HG02642 (cell line): Measurements from ENCODE around the gene ZNF165.
A peak's percentile ranks its signal among the peaks of the same experiment; 100 is the strongest.
"Not testable (repeated sequence)": the region's sequence is repeated elsewhere in the genome, so short reads cannot be mapped to it uniquely, and the experiment has no call there.

Source experiments
- ATAC-seq: cut with Tn5 transposase; IDR thresholded peaks from one replicate; pipeline ENCODE4 v1.9.1; 2021; ENCODE audit warnings: mild to moderate bottlenecking; ENCODE audit not compliant: unreplicated experiment, poor library complexity

ZNF165 gene

GRCh38 chr6:28080381-28080630 lies at the start of gene ZNF165:
Gene ZNF165 (plus strand): TSS chr6:28080568. CDS start chr6:28085481, 4,913 bp downstream.
- peak; percentile 19 for ATAC-seq

- ATAC-seq = no peak
Observed at GRCh38 chr6:28053584-28053983, 26.8 kb upstream of the ZNF165 start.

DNA sequence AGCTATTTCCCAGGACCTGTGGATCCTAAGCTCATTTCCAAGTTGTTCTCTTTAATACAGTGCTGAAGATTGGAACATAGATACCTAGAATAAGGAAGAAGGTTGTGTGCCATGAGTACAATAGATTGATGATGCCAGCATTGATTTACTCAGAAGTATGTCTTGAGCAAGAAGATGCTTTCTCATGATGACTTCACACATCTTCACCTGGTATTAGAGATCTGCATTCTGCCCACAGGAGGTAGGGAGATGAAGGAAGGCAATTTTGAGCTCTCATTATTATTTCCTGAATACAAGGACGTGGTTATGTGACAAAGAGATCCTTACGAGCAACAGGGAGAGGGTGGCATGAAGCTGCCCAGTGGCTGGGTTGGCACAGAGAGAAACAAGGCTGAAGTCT lies 20.0 kb upstream of the ZNF165 start:
- ATAC-seq = no peak

DNA sequence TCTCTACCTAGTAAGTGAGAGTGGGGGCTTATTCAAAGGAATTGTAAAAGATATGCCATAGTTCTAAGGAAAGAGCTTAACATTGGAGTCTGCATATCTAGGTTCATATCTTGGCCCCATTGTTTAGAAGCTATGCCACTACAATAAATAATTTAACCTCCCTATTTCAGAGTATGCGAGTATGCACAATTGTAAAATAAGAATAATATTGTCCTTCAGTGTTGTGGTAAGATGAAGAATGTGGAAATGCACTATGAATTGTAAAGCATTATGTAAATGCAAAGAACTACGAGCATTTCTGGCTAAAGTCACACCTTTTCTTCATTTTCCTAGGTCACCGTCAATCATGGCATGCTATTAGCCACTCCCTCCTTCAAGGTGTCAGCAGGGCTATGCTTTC lies 16.1 kb upstream of the ZNF165 start:
- no peak for ATAC-seq

DNA sequence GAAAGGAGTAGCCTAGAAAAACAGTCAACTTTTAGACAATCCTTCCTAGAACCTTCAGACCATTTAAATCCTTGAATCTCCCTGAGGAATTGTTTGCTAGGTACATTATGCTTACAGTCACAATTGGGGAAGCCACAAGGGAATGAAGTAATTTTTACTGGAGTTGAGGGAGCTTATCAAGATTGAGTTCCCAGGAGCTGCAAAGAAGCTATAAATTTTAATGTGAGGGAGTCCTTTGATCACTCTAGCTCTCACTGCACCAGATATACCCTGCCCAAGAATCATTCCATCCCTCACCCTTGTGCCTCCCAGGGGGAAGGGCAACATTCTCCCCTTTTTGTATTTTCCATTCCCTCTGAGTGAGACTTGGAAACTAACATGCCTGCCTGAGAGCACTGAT lies 12.3 kb upstream of the ZNF165 start:
- ATAC-seq = no peak

DNA sequence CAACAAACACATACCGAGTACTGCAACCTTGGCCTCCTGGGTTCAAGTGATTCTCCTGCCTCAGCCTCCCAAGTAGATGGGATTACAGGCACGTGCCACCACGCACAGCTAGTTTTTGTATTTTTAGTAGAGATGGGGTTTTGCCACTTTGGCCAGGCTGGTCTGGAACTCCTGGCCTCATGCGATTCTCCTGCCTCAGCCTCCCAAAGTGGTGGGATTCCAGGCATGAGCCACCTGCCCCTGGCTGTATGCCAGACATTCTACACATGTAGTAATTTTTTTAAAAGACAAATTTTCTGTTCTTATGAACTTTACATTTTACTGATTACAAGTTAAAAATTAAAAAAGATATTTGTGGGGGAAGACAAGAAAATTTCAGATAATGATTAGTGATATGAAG lies 9.4 kb upstream of the ZNF165 start:
- ATAC-seq = not testable (repeated sequence)

DNA sequence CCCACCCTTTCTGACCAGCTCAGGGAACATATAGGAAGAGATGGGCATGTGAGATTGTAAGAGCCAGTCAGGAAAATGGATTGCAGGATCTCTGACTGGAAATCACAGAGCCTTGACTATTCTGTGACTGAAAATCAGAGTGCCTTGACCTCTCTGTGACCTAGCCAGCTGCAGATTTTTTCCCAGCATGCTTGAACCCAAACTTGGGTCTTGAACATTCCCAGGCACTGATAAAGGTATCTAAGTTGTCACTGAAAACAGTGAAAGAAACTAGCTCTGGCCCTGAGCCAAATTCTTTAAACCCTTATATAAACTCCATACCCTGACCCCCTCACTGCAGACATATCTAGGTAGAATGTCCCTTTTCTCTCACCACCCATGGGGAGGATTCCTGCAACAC lies 2.3 kb upstream of the ZNF165 start:
- no peak for ATAC-seq

DNA sequence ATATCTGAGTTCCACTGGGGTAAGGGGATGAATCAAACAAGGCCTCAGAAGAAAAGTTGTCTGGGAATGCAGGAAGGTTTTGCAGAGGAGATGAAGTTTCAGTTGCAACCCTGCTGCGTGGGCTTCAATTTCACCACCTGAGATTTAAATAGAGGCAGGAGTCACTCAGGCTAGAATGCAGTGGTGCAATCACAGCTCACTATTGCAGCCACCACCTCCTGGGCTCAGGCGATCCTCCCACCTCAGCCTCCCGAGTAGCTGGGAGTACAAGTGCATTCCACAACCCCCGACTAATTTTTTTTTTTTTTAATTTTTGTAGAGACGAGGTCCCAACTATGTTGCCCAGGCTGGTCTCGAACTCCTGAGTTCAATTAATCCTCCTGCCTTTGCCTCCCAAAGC lies 1.5 kb upstream of the ZNF165 start:
- no peak for ATAC-seq

DNA sequence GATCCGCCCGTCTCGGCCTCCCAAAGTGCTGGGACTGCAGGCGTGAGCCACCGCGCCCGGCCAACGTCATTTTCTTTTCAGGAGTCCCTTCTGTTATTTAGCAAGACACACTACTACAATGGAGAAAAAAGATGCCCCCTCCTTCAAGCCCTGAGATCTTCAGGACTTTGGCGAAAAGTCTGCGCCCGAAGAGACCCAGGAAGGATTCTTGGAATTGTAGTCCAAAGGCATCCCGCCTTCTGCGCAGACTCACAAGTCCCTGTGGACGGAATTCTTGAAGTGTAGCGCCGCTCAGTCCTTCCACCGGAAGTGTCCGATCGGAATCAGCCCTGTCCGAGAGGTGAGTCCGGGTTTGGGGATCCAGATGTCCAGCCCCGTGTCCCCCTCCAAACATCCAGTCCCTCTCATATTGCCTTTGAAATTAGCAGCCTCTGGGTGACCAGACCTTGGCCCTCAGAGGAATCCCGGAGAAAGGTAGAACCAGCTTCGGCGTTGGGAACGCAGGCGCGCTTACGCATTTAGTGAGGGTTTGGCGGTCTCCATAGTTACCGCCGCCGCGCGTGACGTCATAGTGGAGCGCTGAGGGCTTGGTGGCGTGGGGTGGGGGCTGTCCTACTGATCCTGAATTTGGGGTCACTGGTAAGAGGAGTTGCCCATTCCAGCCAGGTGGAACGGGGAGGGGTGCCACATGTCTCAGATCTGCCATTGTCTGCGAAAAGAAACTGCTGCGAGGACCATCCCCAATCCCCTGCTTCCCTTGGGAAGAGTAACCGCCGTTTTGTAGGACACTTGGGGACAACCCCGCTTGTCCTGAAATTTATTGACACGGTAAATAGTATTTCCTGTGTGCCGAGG lies 490 bp downstream of the ZNF165 start:
- peak; percentile 81 for ATAC-seq

GRCh38 chr6:28081486-28081751 lies 1.1 kb downstream of the ZNF165 start:
- ATAC-seq = peak; percentile 50

- no peak for ATAC-seq
Observed at GRCh38 chr6:28082939-28083338, 2.6 kb downstream of the ZNF165 start.

GRCh38 chr6:28089054-28089453 lies 8.7 kb downstream of the ZNF165 start:
- no peak for ATAC-seq

DNA sequence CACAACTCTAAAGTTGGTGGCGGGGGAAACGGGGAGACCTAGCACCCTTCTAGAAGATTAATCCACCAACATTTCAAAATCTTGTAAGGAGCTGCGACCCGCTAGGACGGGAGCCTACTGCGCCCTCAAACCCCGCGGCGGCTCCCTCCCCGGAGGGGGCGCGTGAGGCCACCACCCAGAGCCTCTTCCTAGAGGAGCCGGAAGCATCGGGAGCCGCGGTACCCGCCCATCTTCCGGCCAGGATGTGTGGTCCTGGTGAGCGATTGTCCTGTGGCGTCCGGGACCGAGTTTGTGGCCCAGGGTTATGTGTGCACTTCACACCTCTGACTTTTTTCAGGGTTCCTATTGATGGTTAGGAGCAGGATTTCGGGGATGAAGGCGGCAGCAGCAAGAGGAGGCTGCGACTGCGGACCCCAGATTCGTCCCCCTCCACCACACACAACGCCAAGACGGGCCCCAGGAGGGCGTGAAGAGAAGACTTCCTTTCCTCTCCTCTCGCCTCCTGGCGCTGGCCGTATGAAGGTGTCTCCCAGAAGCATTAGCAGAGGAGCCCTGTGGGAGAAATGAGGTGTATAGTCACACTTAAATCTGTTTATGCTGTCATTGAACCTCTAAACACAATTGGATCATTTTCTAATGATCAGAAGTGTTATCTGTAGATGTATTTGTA lies 10.7 kb downstream of the ZNF165 start:
- ATAC-seq = no peak

DNA sequence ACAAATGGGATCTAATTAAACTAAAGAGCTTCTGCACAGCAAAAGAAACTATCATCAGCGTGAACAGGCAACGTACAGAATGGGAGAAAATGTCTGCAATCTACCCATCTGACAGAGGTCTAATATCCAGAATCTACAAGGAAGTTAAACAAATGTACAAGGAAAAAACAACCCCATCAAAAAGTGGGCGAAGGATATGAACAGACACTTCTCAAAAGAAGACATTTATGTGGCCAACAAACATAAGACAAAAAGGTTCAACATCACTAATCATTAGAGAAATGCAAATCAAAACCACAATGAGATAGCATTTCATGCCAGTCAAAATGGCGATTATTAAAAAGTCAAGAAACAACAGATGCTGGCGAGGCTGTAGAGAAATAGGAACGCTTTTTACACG lies 21.9 kb downstream of the ZNF165 start:
- not testable (repeated sequence) for ATAC-seq

- ATAC-seq = not testable (repeated sequence)
Observed at GRCh38 chr6:28102699-28103098, 22.3 kb downstream of the ZNF165 start.

DNA sequence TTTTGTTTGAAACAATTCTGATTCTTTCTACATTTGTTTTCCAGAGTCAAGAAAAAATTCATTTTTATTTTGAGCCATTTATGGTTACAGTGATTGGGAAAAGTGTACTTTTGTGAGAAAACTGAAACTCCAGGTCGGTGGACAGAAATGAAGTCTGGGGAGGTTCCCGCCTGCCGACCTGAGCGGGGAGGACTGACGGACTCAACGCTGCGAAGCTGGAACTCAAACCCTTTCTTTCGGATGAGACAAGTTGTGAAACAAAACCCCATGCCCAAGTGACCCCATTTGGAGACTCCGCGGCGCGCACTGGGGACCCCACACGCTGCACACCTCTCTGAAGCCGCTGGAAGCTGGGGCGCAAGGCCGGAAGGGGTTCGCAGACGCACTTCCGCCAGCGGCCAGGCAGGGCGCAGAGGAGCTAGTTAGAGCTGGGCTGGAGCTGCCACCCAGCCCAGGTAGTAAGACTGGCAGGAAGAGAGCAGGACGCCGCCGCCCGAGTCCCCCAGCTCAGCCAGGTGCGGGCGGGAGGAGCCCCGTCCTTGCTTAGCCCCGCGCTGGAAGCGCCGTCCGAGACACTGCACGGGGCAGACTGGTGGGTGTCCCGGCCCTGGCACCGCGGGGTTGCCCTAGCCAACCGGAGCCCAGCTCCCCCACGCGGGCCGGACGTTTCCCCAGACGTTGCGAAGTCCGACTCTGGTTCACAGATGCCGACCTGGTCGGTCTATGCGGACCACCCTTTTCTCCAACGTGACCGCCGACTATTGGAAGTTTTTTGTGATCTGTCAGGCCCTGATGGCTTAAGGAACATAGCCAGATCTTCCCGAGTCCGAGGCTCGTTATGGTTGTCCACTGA lies 24.2 kb downstream of the ZNF165 start:
- ATAC-seq = peak; percentile 99

DNA sequence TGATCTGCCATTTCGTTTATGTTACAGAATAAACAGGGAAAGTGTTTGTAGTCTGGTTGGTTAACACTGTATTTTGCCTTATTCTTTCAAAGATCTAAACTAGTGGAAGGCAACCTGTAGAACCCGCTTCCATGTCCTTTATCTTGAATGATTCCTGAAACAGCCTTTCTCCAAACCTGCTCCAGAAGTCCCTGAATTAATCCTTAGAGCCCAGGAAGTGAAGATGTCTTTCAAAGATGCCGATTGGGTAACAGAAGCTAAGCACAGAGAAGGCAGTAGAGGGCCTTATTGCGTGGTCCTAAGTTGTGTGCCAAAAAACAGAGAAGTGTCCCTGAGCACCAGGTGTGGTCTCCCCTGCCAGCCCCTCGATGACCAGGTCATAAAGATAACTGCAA lies 24.9 kb downstream of the ZNF165 start:
- peak; percentile 26 for ATAC-seq

GRCh38 chr6:28107506-28107905 lies 27.1 kb downstream of the ZNF165 start:
- no peak for ATAC-seq

DNA sequence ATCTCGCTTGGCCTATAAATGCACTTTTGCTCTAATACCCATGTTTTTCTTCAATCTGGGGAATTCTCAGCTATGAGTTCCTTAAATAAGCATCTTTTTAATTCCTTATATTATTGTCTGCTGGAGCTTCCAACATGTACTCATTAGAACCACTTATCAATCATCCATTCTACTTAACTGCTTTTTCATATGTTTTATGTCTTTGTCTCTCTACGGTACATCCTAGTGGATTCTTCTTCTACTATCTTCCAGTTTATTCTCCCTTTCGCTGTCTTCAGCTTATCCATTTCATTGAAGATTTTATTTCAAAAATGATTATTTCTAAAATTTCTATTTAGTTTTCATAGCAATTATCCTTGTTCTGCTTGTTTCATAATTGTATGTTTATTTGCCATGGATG lies 31.6 kb downstream of the ZNF165 start:
- ATAC-seq = no peak

GRCh38 chr6:28115799-28116198 lies 35.4 kb downstream of the ZNF165 start:
- no peak for ATAC-seq

DNA sequence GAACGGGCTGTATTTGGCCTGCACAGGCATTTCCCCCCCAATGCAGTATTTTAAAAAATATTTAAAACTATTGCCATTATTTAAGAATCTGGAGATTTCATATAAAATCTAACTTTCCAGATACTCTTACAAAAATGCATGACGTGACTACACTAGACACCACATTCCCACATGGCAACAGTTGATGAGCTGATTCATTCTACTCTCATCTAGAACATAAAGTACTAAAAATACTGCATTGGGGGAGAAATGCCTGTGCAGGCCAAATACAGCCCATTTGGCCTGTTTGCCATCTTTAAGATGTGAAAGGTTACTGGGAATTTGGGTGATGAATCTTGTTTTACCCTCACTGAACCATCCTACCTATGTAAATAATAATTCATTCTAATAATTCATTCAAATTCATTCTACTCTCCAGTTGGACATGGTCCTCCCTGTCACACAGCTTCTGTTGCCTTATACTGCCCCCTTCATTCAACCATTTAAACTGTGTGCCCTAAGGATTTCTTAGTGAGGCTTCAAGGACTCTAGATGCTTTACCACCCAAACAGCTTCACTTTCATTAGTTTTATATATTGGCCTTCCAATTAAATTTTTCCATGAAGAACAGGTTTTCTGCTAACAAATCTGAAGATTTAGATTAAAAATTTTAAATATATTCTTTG lies 37.1 kb downstream of the ZNF165 start:
- no peak for ATAC-seq
